Activated naive CD4-positive, alpha-beta T cell treated with anti-CD3 and anti-CD28 coated beads for 36 hours (primary cell): ENCODE results near the gene UGDH. TPM values are rescaled to one million over a fixed set of nuclear protein-coding genes. Genes with fewer than 3 reads are reported as not detected.
A peak's percentile ranks its signal among the peaks of the same experiment; 100 is the strongest.

ENCODE experiments used
- CTCF ChIA-PET: fragments of 350-600 bp; sonication (Branson Sonifier 250); formaldehyde crosslinking; loops from one replicate; lab custom pipeline; 2021; ENCODE audit warnings: antibody characterized with exemption; lab: Charles Lee
- DNase-seq: peaks from one replicate; pipeline ENCODE4 v3.0.0-alpha.2; 2020
- H3K27ac Mint-ChIP-seq: one replicate; pipeline ENCODE4 v1.8.0; 2021; ENCODE audit warnings: mild to moderate bottlenecking, mixed read lengths
- H3K27me3 Mint-ChIP-seq: one replicate; pipeline ENCODE4 v1.8.0; 2021; ENCODE audit warnings: low read depth, mixed read lengths
- H3K36me3 Mint-ChIP-seq: one replicate; pipeline ENCODE4 v1.8.0; 2021; ENCODE audit warnings: low read depth, mixed read lengths
- H3K4me1 Mint-ChIP-seq: one replicate; pipeline ENCODE4 v1.8.0; 2021; ENCODE audit warnings: low read depth, mixed read lengths
- H3K4me3 Mint-ChIP-seq: one replicate; pipeline ENCODE4 v1.8.0; 2021; ENCODE audit warnings: mild to moderate bottlenecking, moderate library complexity, mixed read lengths
- H3K9me3 Mint-ChIP-seq: one replicate; pipeline ENCODE4 v1.8.0; 2021; ENCODE audit warnings: mixed read lengths
- intact Hi-C: fragments of 100-400 bp; cut with micrococcal nuclease; formaldehyde crosslinking; loops from one replicate; pipeline ENCODE4 v1.15.1; 2023
- total RNA-seq, 2 experiments: library from RNA; stranded (reverse); gene quantifications; one replicate each; pipeline ENCODE4 v1.2.3, GENCODE V29; 2021

The UGDH gene
- total RNA-seq, 2 experiments from 2014 or later, result 11.7 to 14.6 TPM

GRCh38 chr4:39484582-39485272 lies 42.5 kb downstream of the UGDH start:
- no peak for DNase-seq
- Mint-ChIP-seq H3K36me3 (peaks cover 2% of the 10 kb centered on the region), H3K4me1 (no peaks in the 10 kb centered on the region), H3K4me3 (no peak overlapping the region), H3K27ac (no peak overlapping the region), H3K9me3 (no peaks in the 10 kb centered on the region), H3K27me3 (no peaks in the 10 kb centered on the region)
- CTCF ChIA-PET, result interaction anchor here (0.7 to 0.8 kb wide), 2 partner anchors 16 to 121 kb away, joined by 3 to 4 read pairs; no protein-coding TSS in a partner anchor
- intact Hi-C loops, result no loop called here

- Mint-ChIP-seq H3K27me3 (no peaks in the 10 kb centered on the region), H3K4me1 (no peaks in the 10 kb centered on the region), H3K27ac (no peak overlapping the region), H3K36me3 (peaks cover 2% of the 10 kb centered on the region), H3K4me3 (no peak overlapping the region), H3K9me3 (no peaks in the 10 kb centered on the region)
- CTCF ChIA-PET, result interaction anchor here (1.7 kb wide), 1 partner anchor 12 kb away, joined by 6 read pairs; no protein-coding TSS in a partner anchor
- DNase-seq, result no peak
- intact Hi-C loops, result no loop called here
Observed at GRCh38 chr4:39480902-39481695, 46.1 kb downstream of the UGDH start.

- DNase-seq, result no peak
- Mint-ChIP-seq H3K36me3 (peaks cover 2% of the 10 kb centered on the region), H3K4me3 (no peak overlapping the region), H3K27me3 (no peaks in the 10 kb centered on the region), H3K9me3 (no peaks in the 10 kb centered on the region), H3K27ac (no peak overlapping the region), H3K4me1 (no peaks in the 10 kb centered on the region)
- CTCF ChIA-PET, result interaction anchor here (0.6 to 1.7 kb wide), 3 partner anchors 11 to 590 kb away, joined by 3 to 6 read pairs (median 4); no protein-coding TSS in a partner anchor
- intact Hi-C loops, result no loop called here
Observed at GRCh38 chr4:39480251-39480650, 47.0 kb downstream of the UGDH start.

- Mint-ChIP-seq H3K27me3 (no peaks in the 10 kb centered on the region), H3K9me3 (no peaks in the 10 kb centered on the region), H3K27ac (no peak overlapping the region), H3K4me1 (no peaks in the 10 kb centered on the region), H3K36me3 (peaks cover 12% of the 10 kb centered on the region), H3K4me3 (no peak overlapping the region)
- intact Hi-C loops, result no loop called here
- CTCF ChIA-PET, result no interaction called here
- DNase-seq, result no peak
Observed at GRCh38 chr4:39476187-39476895, 50.9 kb downstream of the UGDH start.

- intact Hi-C loops, result no loop called here
- H3K4me3 Mint-ChIP-seq, result no peak overlapping the region
- no peak overlapping the region for H3K27ac Mint-ChIP-seq
- DNase-seq, result no peak
- peaks cover 24% of the 10 kb centered on the region for H3K36me3 Mint-ChIP-seq
- H3K9me3 Mint-ChIP-seq, result no peaks in the 10 kb centered on the region
- CTCF ChIA-PET, result interaction anchor here (0.7 kb wide), 1 partner anchor 918 kb away, joined by 3 read pairs; no protein-coding TSS in a partner anchor
- no peaks in the 10 kb centered on the region for H3K27me3 Mint-ChIP-seq
- H3K4me1 Mint-ChIP-seq, result peaks cover 7% of the 10 kb centered on the region
Observed at GRCh38 chr4:39472396-39472795, 54.8 kb downstream of the UGDH start.

GRCh38 chr4:39470402-39470801 lies 56.8 kb downstream of the UGDH start:
- Mint-ChIP-seq H3K4me1 (peaks cover 7% of the 10 kb centered on the region), H3K4me3 (no peak overlapping the region), H3K27me3 (no peaks in the 10 kb centered on the region), H3K27ac (no peak overlapping the region), H3K36me3 (peaks cover 26% of the 10 kb centered on the region), H3K9me3 (no peaks in the 10 kb centered on the region)
- DNase-seq, result no peak
- intact Hi-C loops, result no loop called here
- CTCF ChIA-PET, result interaction anchor here (0.6 to 2.5 kb wide), 3 partner anchors 11 to 154 kb away, joined by 3 to 27 read pairs (median 6); partner anchors contain the start of genes LIAS and RPL9

GRCh38 chr4:39469429-39470077 lies 57.7 kb downstream of the UGDH start:
- intact Hi-C loops, result loop anchor here (1.0 to 2.0 kb wide), 7 partner anchors 57 to 1250 kb away; partner anchors contain the start of genes SMIM14 and UGDH
- DNase-seq, result peak; percentile 24
- H3K4me3 Mint-ChIP-seq, result no peak overlapping the region

GRCh38 chr4:39467464-39467863 lies 59.8 kb downstream of the UGDH start:
- no peak for DNase-seq
- intact Hi-C loops, result no loop called here
- peaks cover 15% of the 10 kb centered on the region for H3K4me1 Mint-ChIP-seq
- peaks cover 32% of the 10 kb centered on the region for H3K36me3 Mint-ChIP-seq
- no peaks in the 10 kb centered on the region for H3K9me3 Mint-ChIP-seq
- no peak overlapping the region for H3K4me3 Mint-ChIP-seq
- H3K27me3 Mint-ChIP-seq, result no peaks in the 10 kb centered on the region
- no peak overlapping the region for H3K27ac Mint-ChIP-seq
- CTCF ChIA-PET, result no interaction called here

More at GRCh38 chr4:39469429-39470077, 57.7 kb downstream of the UGDH start:
- Mint-ChIP-seq H3K4me1 (peaks cover 12% of the 10 kb centered on the region), H3K36me3 (peaks cover 32% of the 10 kb centered on the region), H3K27me3 (no peaks in the 10 kb centered on the region), H3K27ac (peak overlapping the region; percentile 37), H3K9me3 (no peaks in the 10 kb centered on the region)
- CTCF ChIA-PET, result interaction anchor here (0.6 to 2.5 kb wide), 25 partner anchors 10 to 1372 kb away, joined by 3 to 27 read pairs (median 4); partner anchors contain the start of genes LIAS, RPL9, SMIM14 and UGDH

GRCh38 chr4:39466747-39467146 lies 60.5 kb downstream of the UGDH start:
- CTCF ChIA-PET, result interaction anchor here (0.6 to 2.0 kb wide), 3 partner anchors 11 to 840 kb away, joined by 6 to 10 read pairs (median 7); no protein-coding TSS in a partner anchor
- intact Hi-C loops, result no loop called here
- Mint-ChIP-seq H3K27me3 (no peaks in the 10 kb centered on the region), H3K4me1 (peaks cover 15% of the 10 kb centered on the region), H3K36me3 (peaks cover 32% of the 10 kb centered on the region), H3K4me3 (no peak overlapping the region), H3K27ac (no peak overlapping the region), H3K9me3 (no peaks in the 10 kb centered on the region)
- DNase-seq, result no peak

GRCh38 chr4:39464886-39465501 lies 62.2 kb downstream of the UGDH start:
- no peak overlapping the region for H3K4me3 Mint-ChIP-seq
- peaks cover 37% of the 10 kb centered on the region for H3K36me3 Mint-ChIP-seq
- no peaks in the 10 kb centered on the region for H3K27me3 Mint-ChIP-seq
- no peak for DNase-seq
- intact Hi-C loops, result no loop called here
- H3K27ac Mint-ChIP-seq, result no peak overlapping the region
- CTCF ChIA-PET, result interaction anchor here (0.7 to 2.0 kb wide), 2 partner anchors 10 to 118 kb away, joined by 3 to 10 read pairs; no protein-coding TSS in a partner anchor
- H3K4me1 Mint-ChIP-seq, result peaks cover 25% of the 10 kb centered on the region
- H3K9me3 Mint-ChIP-seq, result no peaks in the 10 kb centered on the region
